ENCODE measurements around the gene FGD3. TPM values are rescaled to one million over a fixed set of nuclear protein-coding genes. Genes with fewer than 3 reads are reported as not detected.

The FGD3 gene
- polyA plus RNA-seq, 1 donor: 7.2 TPM

- H3K4me3 ChIP-seq (ENCODE audit: low read length): no peak overlapping the region
- H3K4me1 ChIP-seq (ENCODE audit: control insufficient read depth, insufficient read depth, low read length): peaks cover 2% of the 10 kb centered on the region
- WGBS (ENCODE audit: insufficient coverage, low lambda C conversion rate): no CpG with 5 or more reads among the region's 6 CpGs
- DNase-seq: no peak
- H3K27me3 ChIP-seq (ENCODE audit: control insufficient read depth, insufficient read depth, low read length): no peaks in the 10 kb centered on the region
- H3K36me3 ChIP-seq (ENCODE audit: control insufficient read depth, insufficient read depth, low read length): peaks cover 4% of the 10 kb centered on the region
- H3K27ac ChIP-seq (ENCODE audit: low read length): no peak overlapping the region
- no peaks in the 10 kb centered on the region for H3K9me3 ChIP-seq (ENCODE audit: control insufficient read depth, low read depth, low read length)
Observed at GRCh38 chr9:93084471-93084881, 137.2 kb downstream of the FGD3 start.

- H3K27ac ChIP-seq (ENCODE audit: low read length): no peak overlapping the region
- H3K27me3 ChIP-seq (ENCODE audit: control insufficient read depth, insufficient read depth, low read length): no peaks in the 10 kb centered on the region
- no peaks in the 10 kb centered on the region for H3K9me3 ChIP-seq (ENCODE audit: control insufficient read depth, low read depth, low read length)
- peaks cover 4% of the 10 kb centered on the region for H3K36me3 ChIP-seq (ENCODE audit: control insufficient read depth, insufficient read depth, low read length)
- no peak for DNase-seq
- peaks cover 2% of the 10 kb centered on the region for H3K4me1 ChIP-seq (ENCODE audit: control insufficient read depth, insufficient read depth, low read length)
- no peak overlapping the region for H3K4me3 ChIP-seq (ENCODE audit: low read length)
- WGBS (ENCODE audit: insufficient coverage, low lambda C conversion rate): no CpG with 5 or more reads among the region's 4 CpGs
Observed at GRCh38 chr9:93085676-93086075, 138.4 kb downstream of the FGD3 start.

Other genes with a start within 250 kb of the FGD3 start
- 11.8 TPM for gene BICD2, start 182.7 kb upstream of the FGD3 start, polyA plus RNA-seq
- gene ZNF484, start 69.5 kb upstream of the FGD3 start, polyA plus RNA-seq: 6.2 TPM
- gene SUSD3, start 111.2 kb downstream of the FGD3 start, polyA plus RNA-seq: 7.6 TPM
- 35.4 TPM for gene CARD19, start 148.7 kb downstream of the FGD3 start, polyA plus RNA-seq
- gene NINJ1, start 186.7 kb downstream of the FGD3 start, polyA plus RNA-seq: 78.7 TPM
- 80.4 TPM for gene WNK2, start 236.6 kb downstream of the FGD3 start, polyA plus RNA-seq

Measured in large intestine (tissue), 3 donors.